Activated T-cell treated with anti-CD3 and anti-CD28 coated beads, Interleukin-2, amount 50 U/mL, for 24 hours (primary cell): ENCODE measurements around the gene SNPH.
"Not testable (repeated sequence)": the region's sequence is repeated elsewhere in the genome, so short reads cannot be mapped to it uniquely, and the experiment has no call there.

Source experiments
- DNase-seq: peaks from one replicate; pipeline ENCODE4 v3.0.0-alpha.2; 2020
- H3K27ac Mint-ChIP-seq: 2 replicates; pipeline ENCODE4 v1.8.0; 2020; ENCODE audit warnings: mild to moderate bottlenecking, mixed read lengths
- H3K27me3 Mint-ChIP-seq: 2 replicates; pipeline ENCODE4 v1.8.0; 2020; ENCODE audit warnings: mixed read lengths
- H3K36me3 Mint-ChIP-seq: 2 replicates; pipeline ENCODE4 v1.8.0; 2020; ENCODE audit warnings: low read depth, mixed read lengths
- H3K4me1 Mint-ChIP-seq: 2 replicates; pipeline ENCODE4 v1.8.0; 2020; ENCODE audit warnings: low read depth, mixed read lengths
- H3K4me3 Mint-ChIP-seq: 2 replicates; pipeline ENCODE4 v1.8.0; 2020; ENCODE audit warnings: mild to moderate bottlenecking, moderate library complexity, mixed read lengths
- H3K9me3 Mint-ChIP-seq: 2 replicates; pipeline ENCODE4 v1.8.0; 2020; ENCODE audit warnings: mixed read lengths

The SNPH gene

GRCh38 chr20:1245578-1245977 is 20.5 kb upstream of the SNPH start:
- H3K27me3 Mint-ChIP-seq = peaks cover 8% of the 10 kb centered on the region
- H3K9me3 Mint-ChIP-seq = no peaks in the 10 kb centered on the region
- H3K4me3 Mint-ChIP-seq = no peak overlapping the region
- no peak overlapping the region for H3K27ac Mint-ChIP-seq
- H3K36me3 Mint-ChIP-seq = no peaks in the 10 kb centered on the region
- no peak for DNase-seq
- peaks cover 3% of the 10 kb centered on the region for H3K4me1 Mint-ChIP-seq

- Mint-ChIP-seq H3K27me3 (no peaks in the 10 kb centered on the region), H3K27ac (no peak overlapping the region), H3K4me3 (no peak overlapping the region), H3K4me1 (peaks cover 9% of the 10 kb centered on the region), H3K9me3 (no peaks in the 10 kb centered on the region), H3K36me3 (no peaks in the 10 kb centered on the region)
- DNase-seq = no peak
Measured at GRCh38 chr20:1247689-1248088, 18.4 kb upstream of the SNPH start.

- H3K27ac Mint-ChIP-seq, H3K27me3 Mint-ChIP-seq, H3K4me3 Mint-ChIP-seq, H3K9me3 Mint-ChIP-seq, H3K36me3 Mint-ChIP-seq, DNase-seq, H3K4me1 Mint-ChIP-seq: not testable (repeated sequence)
Measured at GRCh38 chr20:1250282-1250681, 15.8 kb upstream of the SNPH start.

- Mint-ChIP-seq H3K9me3 (no peaks in the 10 kb centered on the region), H3K4me3 (no peak overlapping the region), H3K27me3 (peaks cover 9% of the 10 kb centered on the region), H3K36me3 (no peaks in the 10 kb centered on the region), H3K27ac (no peak overlapping the region), H3K4me1 (peaks cover 12% of the 10 kb centered on the region)
- DNase-seq = no peak
Measured at GRCh38 chr20:1252416-1252815, 13.7 kb upstream of the SNPH start.

- H3K9me3 Mint-ChIP-seq = no peaks in the 10 kb centered on the region
- H3K36me3 Mint-ChIP-seq = no peaks in the 10 kb centered on the region
- DNase-seq = no peak
- H3K27me3 Mint-ChIP-seq = peaks cover 10% of the 10 kb centered on the region
- H3K4me3 Mint-ChIP-seq = no peak overlapping the region
- no peak overlapping the region for H3K27ac Mint-ChIP-seq
- H3K4me1 Mint-ChIP-seq = peaks cover 9% of the 10 kb centered on the region
Measured at GRCh38 chr20:1254254-1254653, 11.8 kb upstream of the SNPH start.

GRCh38 chr20:1255675-1256074 is 10.4 kb upstream of the SNPH start:
- H3K4me3 Mint-ChIP-seq = no peak overlapping the region
- H3K27ac Mint-ChIP-seq = no peak overlapping the region
- DNase-seq = no peak
- H3K27me3 Mint-ChIP-seq = peaks cover 10% of the 10 kb centered on the region
- H3K4me1 Mint-ChIP-seq = peaks cover 9% of the 10 kb centered on the region
- H3K9me3 Mint-ChIP-seq = no peaks in the 10 kb centered on the region
- H3K36me3 Mint-ChIP-seq = no peaks in the 10 kb centered on the region

GRCh38 chr20:1263853-1264252 is 2.2 kb upstream of the SNPH start:
- H3K27ac Mint-ChIP-seq = no peak overlapping the region
- no peaks in the 10 kb centered on the region for H3K9me3 Mint-ChIP-seq
- H3K27me3 Mint-ChIP-seq = peaks cover 2% of the 10 kb centered on the region
- H3K4me1 Mint-ChIP-seq = peaks cover 48% of the 10 kb centered on the region
- DNase-seq = no peak
- H3K36me3 Mint-ChIP-seq = peaks cover 2% of the 10 kb centered on the region
- H3K4me3 Mint-ChIP-seq = no peak overlapping the region

- Mint-ChIP-seq H3K36me3 (peaks cover 2% of the 10 kb centered on the region), H3K4me1 (peaks cover 51% of the 10 kb centered on the region), H3K9me3 (no peaks in the 10 kb centered on the region), H3K27me3 (peaks cover 2% of the 10 kb centered on the region), H3K27ac (peak overlapping the region; percentile 53), H3K4me3 (peak overlapping the region; percentile 80)
- no peak for DNase-seq
Measured at GRCh38 chr20:1264727-1265126, 1.4 kb upstream of the SNPH start.

- peaks cover 53% of the 10 kb centered on the region for H3K4me1 Mint-ChIP-seq
- H3K36me3 Mint-ChIP-seq = peaks cover 2% of the 10 kb centered on the region
- peak overlapping the region; percentile 80 for H3K4me3 Mint-ChIP-seq
- peaks cover 2% of the 10 kb centered on the region for H3K27me3 Mint-ChIP-seq
- DNase-seq = no peak
- no peaks in the 10 kb centered on the region for H3K9me3 Mint-ChIP-seq
- peak overlapping the region; percentile 84 for H3K27ac Mint-ChIP-seq
Measured at GRCh38 chr20:1265226-1265915, 723 bp upstream of the SNPH start.

- H3K4me1 Mint-ChIP-seq = peaks cover 53% of the 10 kb centered on the region
- peak overlapping the region; percentile 80 for H3K4me3 Mint-ChIP-seq
- H3K36me3 Mint-ChIP-seq = peaks cover 2% of the 10 kb centered on the region
- peak overlapping the region; percentile 84 for H3K27ac Mint-ChIP-seq
- no peak for DNase-seq
- H3K27me3 Mint-ChIP-seq = peaks cover 2% of the 10 kb centered on the region
- H3K9me3 Mint-ChIP-seq = no peaks in the 10 kb centered on the region
Measured at GRCh38 chr20:1265916-1266166, 253 bp upstream of the SNPH start.

GRCh38 chr20:1267161-1267560 is 1.1 kb downstream of the SNPH start:
- Mint-ChIP-seq H3K4me1 (peaks cover 61% of the 10 kb centered on the region), H3K27me3 (no peaks in the 10 kb centered on the region), H3K36me3 (peaks cover 2% of the 10 kb centered on the region), H3K4me3 (peak overlapping the region; percentile 80), H3K9me3 (no peaks in the 10 kb centered on the region), H3K27ac (peak overlapping the region; percentile 71)
- DNase-seq = no peak

GRCh38 chr20:1267809-1268374 is 1.8 kb downstream of the SNPH start:
- H3K9me3 Mint-ChIP-seq = no peaks in the 10 kb centered on the region
- H3K4me1 Mint-ChIP-seq = peaks cover 66% of the 10 kb centered on the region
- no peak for DNase-seq
- H3K27ac Mint-ChIP-seq = no peak overlapping the region
- H3K4me3 Mint-ChIP-seq = no peak overlapping the region
- H3K27me3 Mint-ChIP-seq = no peaks in the 10 kb centered on the region
- H3K36me3 Mint-ChIP-seq = no peaks in the 10 kb centered on the region

GRCh38 chr20:1269235-1269634 is 3.1 kb downstream of the SNPH start:
- H3K27ac Mint-ChIP-seq = no peak overlapping the region
- DNase-seq = no peak
- H3K36me3 Mint-ChIP-seq = no peaks in the 10 kb centered on the region

GRCh38 chr20:1269850-1270249 is 3.8 kb downstream of the SNPH start:
- H3K27me3 Mint-ChIP-seq = no peaks in the 10 kb centered on the region
- H3K9me3 Mint-ChIP-seq = no peaks in the 10 kb centered on the region
- peaks cover 51% of the 10 kb centered on the region for H3K4me1 Mint-ChIP-seq
- H3K36me3 Mint-ChIP-seq = no peaks in the 10 kb centered on the region
- DNase-seq = no peak
- H3K4me3 Mint-ChIP-seq = no peak overlapping the region
- no peak overlapping the region for H3K27ac Mint-ChIP-seq

More at GRCh38 chr20:1269235-1269634, 3.1 kb downstream of the SNPH start:
- H3K9me3 Mint-ChIP-seq = no peaks in the 10 kb centered on the region
- H3K4me3 Mint-ChIP-seq = no peak overlapping the region
- peaks cover 57% of the 10 kb centered on the region for H3K4me1 Mint-ChIP-seq
- no peaks in the 10 kb centered on the region for H3K27me3 Mint-ChIP-seq

GRCh38 chr20:1272368-1273100 is 6.4 kb downstream of the SNPH start:
- H3K4me3 Mint-ChIP-seq = no peak overlapping the region
- no peaks in the 10 kb centered on the region for H3K27me3 Mint-ChIP-seq
- peak; percentile 25 for DNase-seq
- H3K9me3 Mint-ChIP-seq = no peaks in the 10 kb centered on the region
- H3K36me3 Mint-ChIP-seq = no peaks in the 10 kb centered on the region
- H3K27ac Mint-ChIP-seq = no peak overlapping the region
- peaks cover 35% of the 10 kb centered on the region for H3K4me1 Mint-ChIP-seq
